Panc1 (cell line): Measurements from ENCODE around the gene ZG16B. TPM values are rescaled to one million over a fixed set of nuclear protein-coding genes. Genes with fewer than 3 reads are reported as not detected.

ENCODE experiments used
- ATAC-seq: fragments of 200-7000 bp; cut with Tn5 transposase; 2 replicates; pipeline ENCODE4 v1.9.1; 2020; ENCODE audit warnings: mild to moderate bottlenecking, moderate library complexity
- BruUV-seq: library from RNA; stranded (reverse); fragments of 400-500 nt; replicated peaks from 2 replicates; lab custom pipeline; 2021; lab: Mats Ljungman, UMichigan
- CTCF ChIA-PET: fragments of 300-600 bp; sonication (Branson Sonifier 250); formaldehyde crosslinking; loops from one replicate; lab custom pipeline; 2022; ENCODE audit warnings: antibody characterized with exemption; lab: Charles Lee
- POLR2A ChIA-PET: fragments of 300-600 bp; sonication (Branson Sonifier 250); formaldehyde crosslinking; loops from one replicate; lab custom pipeline; 2022; ENCODE audit warnings: antibody characterized with exemption; lab: Charles Lee
- DNase-seq: peaks from one replicate; pipeline ENCODE4 v3.0.0-alpha.2; 2010; ENCODE audit warnings: low read depth, low spot score
- H3K27ac ChIP-seq: 2 replicates; pipeline ENCODE4 v1.5.1; 2011; ENCODE audit warnings: mild to moderate bottlenecking, low read length, inconsistent platforms
- H3K27me3 ChIP-seq: fragments of 200-500 bp; sonication (Bioruptor generic); 2 replicates; pipeline ENCODE4 v1.6.0; 2014; ENCODE audit warnings: low read length, inconsistent platforms; ENCODE audit not compliant: control insufficient read depth, insufficient read depth
- H3K36me3 ChIP-seq: fragments of 200-500 bp; sonication (Bioruptor generic); 2 replicates; pipeline ENCODE4 v1.5.1; 2014; ENCODE audit warnings: inconsistent platforms, mild to moderate bottlenecking, low read length, moderate library complexity; ENCODE audit not compliant: control insufficient read depth, insufficient read depth
- H3K4me1 ChIP-seq: 2 replicates; pipeline ENCODE4 v1.5.1; 2011; ENCODE audit warnings: inconsistent platforms, mild to moderate bottlenecking, low read length, moderate library complexity; ENCODE audit not compliant: control insufficient read depth, insufficient read depth
- H3K4me3 ChIP-seq, 2 experiments: 2 replicates each; pipeline ENCODE4 v1.5.1; 2011 to 2012; ENCODE audit warnings: low read depth in 2 of 2, low read length in 2 of 2, mild to moderate bottlenecking in 2 of 2, inconsistent platforms in 1 of 2, moderate library complexity in 1 of 2
- H3K9me3 ChIP-seq: fragments of 200-500 bp; sonication (Bioruptor generic); 2 replicates; pipeline ENCODE4 v1.5.1; 2014; ENCODE audit warnings: low read depth, mild to moderate bottlenecking, inconsistent platforms, low read length, moderate library complexity; ENCODE audit not compliant: control insufficient read depth, insufficient read depth
- CTCF ChIP-seq: fragments of 450-650 bp; IDR thresholded peaks from 2 replicates; pipeline ENCODE4 v1.5.1; 2017; ENCODE audit warnings: mild to moderate bottlenecking
- POLR2AphosphoS5 ChIP-seq: IDR thresholded peaks from 2 replicates; pipeline ENCODE4 v1.6.1; 2012; ENCODE audit warnings: mild to moderate bottlenecking, low read depth, low read length, moderate library complexity
- REST ChIP-seq, 2 experiments: IDR thresholded peaks; 2 replicates each; pipeline ENCODE4 v1.6.1; 2011 to 2012; ENCODE audit warnings: low read depth in 2 of 2, control low read depth in 1 of 2, low read length in 1 of 2, mild to moderate bottlenecking in 1 of 2, moderate library complexity in 1 of 2; ENCODE audit not compliant: insufficient read depth in 1 of 2
- SIN3A ChIP-seq: IDR thresholded peaks from 2 replicates; pipeline ENCODE4 v1.6.1; 2012; ENCODE audit warnings: low read depth, mild to moderate bottlenecking, low read length, moderate library complexity, borderline replicate concordance; ENCODE audit not compliant: insufficient read depth
- TCF7L2 ChIP-seq: IDR thresholded peaks from 2 replicates; pipeline ENCODE4 v1.6.1; 2011; ENCODE audit warnings: mild to moderate bottlenecking, low read depth, low read length, inconsistent platforms
- in situ Hi-C: cut with HindIII; loops from 2 replicates; pipeline ENCODE4 v1.10.0; 2016; ENCODE audit warnings: low sequenced_read_pairs, low pct_unique_long_range_greater_than_20kb
- intact Hi-C: fragments of 100-400 bp; cut with micrococcal nuclease; formaldehyde crosslinking; loops from one replicate; pipeline ENCODE4 v1.10.0; 2022; ENCODE audit not compliant: unreplicated experiment
- total RNA-seq: library from RNA; stranded (reverse); gene quantifications from one replicate; pipeline ENCODE4 v1.2.1, GENCODE V29; 2021; ENCODE audit not compliant: unreplicated experiment

The ZG16B gene
- total RNA-seq, 1 experiment from 2014 or later, result 9.1 TPM

DNA sequence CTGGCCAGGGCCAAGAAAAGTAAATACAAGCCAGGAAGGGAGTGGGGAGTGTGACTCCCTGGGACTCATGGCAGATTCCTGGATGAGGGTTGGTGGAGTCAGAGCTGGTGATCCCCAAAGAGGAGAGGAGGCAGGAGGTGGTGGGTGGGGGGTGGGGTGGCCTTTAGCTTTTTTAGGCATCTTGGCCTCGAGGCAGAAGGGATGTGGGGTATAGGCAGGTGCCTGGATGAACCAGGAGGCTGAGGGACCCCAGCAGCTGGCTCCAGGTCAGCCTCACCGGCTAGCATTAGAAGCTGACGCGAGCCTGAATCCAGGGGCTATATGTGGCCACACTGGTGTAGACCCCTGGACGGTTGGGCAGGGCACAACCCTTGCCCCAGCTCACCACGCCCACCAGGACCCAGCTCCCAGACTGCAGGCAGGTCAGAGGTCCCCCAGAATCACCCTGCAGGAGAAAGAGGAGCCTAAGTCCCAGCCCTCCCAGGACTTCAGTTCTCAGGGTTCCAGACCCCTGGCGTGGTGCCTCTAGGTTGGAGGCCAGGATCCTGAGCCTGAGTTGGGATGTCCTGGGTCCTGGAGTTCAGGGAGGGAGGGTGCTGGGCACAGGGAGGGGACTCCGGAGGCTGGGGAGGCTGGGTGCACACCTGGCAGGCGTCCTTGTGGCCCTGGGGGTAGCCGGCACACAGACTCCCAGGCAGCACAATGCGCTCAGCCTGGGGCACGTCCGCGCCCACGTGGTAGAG is 45.6 kb upstream of the ZG16B start:
- H3K4me1 ChIP-seq, result peaks cover 10% of the 10 kb centered on the region; the same call in 1 of the 2 replicates
- no peaks in the 10 kb centered on the region for H3K27me3 ChIP-seq
- TF ChIP-seq CTCF (no peak), TCF7L2 (no peak), REST (IDR thresholded peaks at IDR 0.05; ENCODE audit: insufficient read depth in 1 of 2, low read depth in 2 of 2, low read length in 1 of 2) (no peak), SIN3A (no peak), POLR2AphosphoS5 (no peak)
- intact Hi-C loops, result no loop called here
- ChIA-PET CTCF (interaction anchor here (0.6 kb wide), 1 partner anchor 253 kb away, joined by 3 read pairs; the partner anchor contains the start of gene CEMP1), POLR2A (interaction anchor here (0.8 kb wide), 1 partner anchor 46 kb away, joined by 3 read pairs; no protein-coding TSS in a partner anchor)
- ATAC-seq (no peak), DNase-seq (no peak)
- no peak overlapping the region for H3K4me3 ChIP-seq
- no peaks in the 10 kb centered on the region for H3K9me3 ChIP-seq
- in situ Hi-C loops, result no loop called here
- H3K36me3 ChIP-seq, result no peaks in the 10 kb centered on the region
- no TSS peak for BruUV-seq
- H3K27ac ChIP-seq, result no peak overlapping the region

DNA sequence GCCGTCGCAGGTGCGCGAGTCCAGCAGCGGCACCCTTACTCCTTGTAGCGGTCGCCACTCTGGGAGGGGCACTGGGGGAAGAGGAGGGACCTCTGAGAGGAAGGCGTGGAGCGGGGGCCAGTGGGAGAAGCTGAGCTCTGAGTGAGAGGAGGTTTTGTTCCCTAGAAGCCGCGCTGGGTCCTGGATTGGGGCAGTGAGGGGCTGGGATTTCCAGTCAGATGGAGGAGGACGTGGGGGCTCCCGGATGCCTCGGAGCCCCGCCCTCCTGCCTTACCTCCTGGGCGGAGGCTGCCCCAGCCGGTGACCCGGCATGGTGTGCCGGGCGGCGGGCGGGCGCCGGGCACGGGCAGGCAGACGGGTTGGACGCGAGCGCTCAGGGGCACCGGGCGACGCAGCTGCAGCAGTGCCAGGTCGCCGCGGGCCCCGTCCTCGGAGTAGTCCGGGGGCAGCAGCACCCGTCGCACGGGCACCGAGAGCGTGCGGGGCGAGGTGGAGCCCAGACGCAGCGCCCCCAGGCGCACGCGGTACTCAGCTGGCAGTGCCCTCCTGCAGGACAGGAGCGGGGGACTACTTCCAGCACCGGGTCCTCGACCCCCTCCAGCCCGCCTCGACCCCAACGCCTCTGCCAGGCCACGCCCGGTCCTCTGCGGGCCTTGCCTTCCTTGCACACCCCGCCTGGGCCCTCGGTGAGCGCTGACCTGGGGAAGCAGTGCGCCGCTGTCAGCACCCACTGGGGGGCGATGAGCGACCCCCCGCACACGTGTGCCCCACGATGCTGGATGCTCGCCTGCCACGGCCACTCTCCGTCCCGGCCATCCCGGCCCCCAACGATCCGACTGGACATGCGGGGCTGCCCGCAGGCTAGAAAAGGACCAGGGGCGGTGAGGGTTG is 44.8 kb upstream of the ZG16B start:
- ChIA-PET CTCF (interaction anchor here (0.6 kb wide), 1 partner anchor 254 kb away, joined by 3 read pairs; the partner anchor contains the start of gene CEMP1), POLR2A (no interaction called here)
- in situ Hi-C loops, result no loop called here
- H3K9me3 ChIP-seq, result no peaks in the 10 kb centered on the region
- H3K4me1 ChIP-seq, result peaks cover 10% of the 10 kb centered on the region; the same call in 1 of the 2 replicates
- ATAC-seq (no peak), DNase-seq (no peak)
- H3K36me3 ChIP-seq, result no peaks in the 10 kb centered on the region
- intact Hi-C loops, result no loop called here
- H3K27me3 ChIP-seq, result no peaks in the 10 kb centered on the region
- H3K27ac ChIP-seq, result no peak overlapping the region
- no TSS peak for BruUV-seq
- no peak overlapping the region for H3K4me3 ChIP-seq
- TF ChIP-seq SIN3A (no peak), TCF7L2 (no peak), REST (IDR thresholded peaks at IDR 0.05; ENCODE audit: insufficient read depth in 1 of 2, low read depth in 2 of 2, low read length in 1 of 2) (no peak), POLR2AphosphoS5 (no peak), CTCF (no peak)
